C1 segment of cervical spinal cord (tissue), 14 donors: ENCODE results near the gene ABCG4.
"Not testable (repeated sequence)": the region's sequence is repeated elsewhere in the genome, so short reads cannot be mapped to it uniquely, and the experiment has no call there.

ENCODE experiments used
- DNase-seq, 14 donors: peaks; one replicate each; lab custom pipeline; 2025; lab: John Stamatoyannopoulos, UW

The ABCG4 gene

DNA sequence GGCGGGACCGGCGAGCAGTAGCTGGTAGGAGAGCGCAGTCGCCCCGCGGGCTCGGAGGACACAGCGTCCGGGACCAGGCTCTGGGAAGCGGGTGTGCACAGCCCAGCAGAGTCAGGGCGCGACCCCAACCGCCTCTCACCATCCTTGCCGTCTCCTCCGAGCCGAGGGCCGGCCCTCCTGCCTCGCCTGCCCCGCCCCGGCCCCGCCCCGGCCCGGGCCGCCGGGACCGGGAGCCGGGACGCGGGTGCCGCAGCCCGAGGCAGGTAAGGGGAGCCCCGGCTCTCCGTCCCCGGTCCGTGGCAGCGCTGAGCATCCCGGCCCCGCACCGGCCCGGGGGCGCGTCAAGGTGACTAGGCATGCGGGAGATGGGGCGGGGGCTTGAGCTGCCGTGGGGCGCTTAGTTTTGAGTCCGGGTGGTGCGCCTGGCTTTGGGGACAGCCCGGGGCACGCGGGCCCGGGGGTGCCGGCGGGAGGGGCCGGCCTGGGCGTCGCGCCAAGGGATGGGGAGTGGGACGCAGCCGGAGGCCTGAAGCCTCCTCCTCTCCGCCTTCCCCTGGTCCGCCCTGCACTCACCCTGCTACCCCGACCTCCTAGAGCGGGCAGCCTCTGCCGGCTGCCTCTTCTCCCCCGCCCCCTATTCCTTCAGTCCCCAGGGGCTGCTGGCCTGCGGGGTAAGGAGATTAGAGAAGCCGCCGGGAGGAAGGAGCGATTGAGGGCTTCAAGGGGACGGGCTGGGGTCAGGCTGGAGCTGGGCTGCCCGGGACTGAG is at the start of gene ABCG4:
Gene ABCG4, plus strand, starts transcription at position 35 of the 768 bp plus-strand sequence. CDS start 914 bp downstream, outside the sequence.
- DNase-seq, result peak in 2 of 14 donors; percentile 12 to 34

DNA sequence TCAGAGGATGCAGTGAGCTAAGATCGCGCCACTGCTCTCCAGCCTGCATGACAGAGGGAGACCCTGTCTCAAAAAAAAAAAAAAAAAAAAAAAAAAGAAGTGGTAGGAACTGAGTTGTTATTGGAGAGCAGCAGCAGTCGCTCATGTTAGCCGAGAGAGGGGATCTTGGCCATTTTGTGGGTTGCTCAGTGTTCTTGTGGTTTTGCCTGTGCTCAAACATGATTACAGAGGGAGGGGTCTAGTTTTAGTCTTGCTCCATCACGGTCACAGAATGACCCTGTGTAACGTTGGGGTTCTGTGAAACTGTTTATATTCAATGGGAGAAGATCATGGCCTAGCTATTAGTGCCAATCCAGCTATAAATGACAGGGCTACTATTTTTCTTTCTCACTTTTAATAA is 49.1 kb upstream of the ABCG4 start:
- DNase-seq, result no peak

DNA sequence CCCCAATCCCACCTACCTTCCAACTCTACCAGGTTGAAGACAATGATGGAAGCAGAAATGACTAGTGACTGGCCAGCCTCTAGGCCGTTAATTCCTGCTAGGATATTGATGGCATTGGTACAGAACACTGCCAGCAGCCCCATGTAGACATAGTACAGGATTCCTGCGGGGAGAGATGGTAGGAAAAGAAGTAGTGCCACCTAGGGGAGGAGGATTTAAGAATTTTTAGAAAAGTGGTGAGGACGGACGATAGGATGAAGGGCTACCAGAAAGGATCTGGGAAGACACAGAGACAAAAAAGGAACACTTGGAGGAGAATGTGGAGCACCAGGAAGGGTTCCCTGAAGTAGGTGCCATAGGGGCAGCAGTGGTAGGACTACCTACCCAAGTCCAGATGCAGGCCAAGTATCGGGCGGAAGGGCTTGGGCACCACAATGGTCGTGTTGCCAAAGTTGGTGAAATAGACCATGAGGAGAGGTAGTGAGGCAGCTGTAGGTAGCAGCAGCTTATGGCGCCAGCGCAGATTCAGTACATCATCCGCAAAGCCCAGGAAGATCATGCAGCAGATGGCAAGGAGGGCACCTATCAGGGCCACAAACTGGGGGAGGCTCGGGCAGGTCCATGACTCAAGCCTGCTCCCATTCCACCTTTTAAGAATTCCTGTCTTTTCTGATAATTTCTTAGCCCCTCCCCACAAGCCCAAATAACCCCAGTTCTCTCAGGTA is 48.4 kb upstream of the ABCG4 start:
- no peak for DNase-seq

GRCh38 chr11:119100994-119101758 is 47.7 kb upstream of the ABCG4 start:
- no peak for DNase-seq

GRCh38 chr11:119101759-119102423 is 47.0 kb upstream of the ABCG4 start, which contains the start of gene DPAGT1:
Gene DPAGT1, minus strand, starts transcription at chr11:119101853. Its CDS starts 198 bp downstream, at chr11:119101655.
- DNase-seq, result peak in 13 of 14 donors; percentile 60 to 98 (median 88)

DNA sequence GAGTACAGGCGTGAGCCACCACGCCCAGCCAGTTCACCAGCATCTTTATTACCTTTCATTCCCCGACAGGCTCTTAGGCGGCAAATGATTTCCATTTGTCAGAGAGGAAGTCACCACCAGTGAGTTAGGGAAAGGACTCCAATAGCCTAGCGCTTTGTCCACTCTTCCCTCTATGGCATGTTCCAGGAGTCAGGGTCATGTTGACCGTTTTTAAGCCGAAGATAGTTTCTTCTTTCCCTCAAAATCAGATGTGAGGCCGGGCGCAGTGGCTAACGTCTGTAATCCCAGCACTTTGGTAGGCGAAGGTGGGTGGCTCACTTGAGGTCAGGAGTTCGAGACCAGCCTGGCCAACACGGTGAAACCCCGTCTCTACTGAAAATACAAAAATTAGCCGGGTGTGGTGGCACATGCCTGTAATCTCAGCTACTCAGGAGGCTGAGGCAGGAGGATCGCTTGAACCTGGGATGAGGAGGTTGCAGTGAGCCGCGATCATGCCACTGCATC is 45.6 kb upstream of the ABCG4 start:
- DNase-seq, result not testable (repeated sequence)

- no peak for DNase-seq
These were observed 45.1 kb upstream of the ABCG4 start for GRCh38 chr11:119103793-119104192.

GRCh38 chr11:119106564-119107537 is 42.0 kb upstream of the ABCG4 start, which contains the start of gene C2CD2L:
Gene C2CD2L, plus strand, starts transcription at chr11:119107344. Its CDS starts 398 bp downstream, at chr11:119107742.
- DNase-seq, result peak in 13 of 14 donors; percentile 45 to 91 (median 82)

DNA sequence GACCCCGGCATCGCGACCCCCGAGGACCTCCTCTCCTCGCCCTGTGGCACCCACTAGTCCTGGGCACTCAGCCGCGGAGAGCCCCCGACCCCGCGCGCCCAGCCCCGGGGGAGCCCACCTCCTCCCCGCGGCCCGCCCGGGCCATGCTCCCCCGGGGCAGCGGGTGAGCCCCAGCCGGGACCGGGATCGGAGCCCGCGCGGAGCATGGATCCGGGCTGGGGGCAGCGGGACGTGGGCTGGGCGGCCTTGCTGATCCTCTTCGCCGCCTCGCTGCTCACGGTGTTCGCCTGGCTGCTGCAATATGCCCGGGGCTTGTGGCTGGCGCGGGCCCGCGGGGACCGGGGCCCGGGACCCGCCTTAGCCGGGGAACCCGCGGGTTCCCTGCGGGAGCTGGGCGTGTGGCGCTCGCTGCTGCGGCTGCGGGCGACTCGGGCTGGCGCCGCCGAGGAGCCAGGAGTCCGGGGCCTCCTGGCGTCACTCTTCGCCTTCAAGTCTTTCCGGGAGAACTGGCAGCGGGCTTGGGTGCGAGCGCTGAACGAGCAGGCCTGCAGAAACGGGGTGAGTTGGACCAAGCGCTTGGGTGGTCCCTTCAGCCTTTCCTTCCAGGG is 41.2 kb upstream of the ABCG4 start:
- peak in 1 of 14 donors; percentile 57 for DNase-seq

DNA sequence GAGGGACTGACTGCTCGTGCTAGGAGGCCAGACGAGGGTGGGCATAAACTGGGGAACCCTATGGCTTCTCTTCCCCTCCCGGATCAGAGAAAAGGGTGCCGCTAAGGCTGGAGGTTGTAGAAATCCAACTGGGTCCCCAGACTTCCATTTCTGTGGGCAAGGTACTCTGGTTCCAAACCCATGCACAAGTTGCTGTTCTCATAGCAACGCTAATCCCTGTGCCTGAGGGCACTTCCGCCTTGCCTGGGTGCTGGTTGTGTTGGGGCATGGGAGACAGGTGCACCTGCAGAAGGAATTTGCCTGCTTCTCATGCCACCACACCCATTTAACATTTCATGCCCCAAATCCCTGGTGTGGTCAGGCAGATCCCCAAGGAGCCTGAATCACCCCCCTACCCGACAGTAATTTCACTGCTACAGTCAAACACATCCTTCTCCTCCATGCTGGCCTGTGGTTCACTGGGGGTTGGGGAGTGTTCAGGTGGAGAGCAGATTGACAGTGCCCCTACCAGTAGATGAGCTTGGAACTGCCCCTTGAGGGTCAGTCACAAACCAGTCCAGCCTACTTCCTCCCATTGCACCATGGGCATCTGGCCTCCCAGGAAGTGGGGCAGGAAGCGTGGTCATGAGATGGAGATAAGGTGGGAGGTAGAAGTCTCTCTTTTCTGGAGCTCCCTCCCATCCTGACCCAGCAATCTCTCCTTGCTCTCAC is 40.6 kb upstream of the ABCG4 start:
- DNase-seq, result peak in 6 of 14 donors; percentile 13 to 41 (median 34)

DNA sequence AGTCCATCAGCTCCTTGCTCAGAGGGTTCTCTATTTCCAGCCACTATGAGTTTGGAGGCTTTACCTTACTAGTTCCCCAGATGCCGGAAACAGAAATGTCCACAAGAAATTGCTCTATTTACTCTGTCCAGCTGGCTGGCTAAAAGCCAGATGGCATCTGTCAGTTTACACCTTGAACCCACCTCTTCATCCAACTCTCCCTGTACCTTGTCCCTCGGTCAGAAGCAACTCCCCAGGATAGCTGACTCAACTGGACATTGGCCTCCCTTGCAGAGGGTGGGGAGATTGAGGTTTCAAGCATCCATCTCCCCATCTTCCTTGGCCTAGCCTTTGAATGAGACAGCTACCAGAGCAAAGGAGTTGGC is 40.0 kb upstream of the ABCG4 start:
- DNase-seq, result no peak

GRCh38 chr11:119109843-119110242 is 39.0 kb upstream of the ABCG4 start:
- DNase-seq, result peak in 2 of 14 donors; percentile 10 to 12

DNA sequence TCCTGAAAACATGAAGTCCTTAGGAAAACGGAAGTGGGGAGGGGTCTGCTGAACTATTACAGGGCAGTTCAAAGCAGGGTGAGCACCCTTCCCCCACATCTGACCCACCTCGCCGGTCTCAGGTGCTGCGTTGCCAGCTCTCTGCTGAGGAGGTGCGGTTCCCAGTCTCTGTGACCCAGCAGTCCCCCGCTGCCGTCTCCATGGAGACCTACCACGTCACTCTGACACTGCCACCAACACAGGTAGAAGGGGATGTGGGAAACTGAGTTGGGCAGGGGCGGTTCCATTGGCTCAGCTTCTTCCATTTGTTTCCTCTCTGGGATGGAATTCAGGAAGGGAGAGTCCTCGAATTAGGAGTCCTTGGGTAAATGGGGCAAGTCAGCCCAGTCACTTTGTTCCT is 38.4 kb upstream of the ABCG4 start:
- DNase-seq, result no peak

DNA sequence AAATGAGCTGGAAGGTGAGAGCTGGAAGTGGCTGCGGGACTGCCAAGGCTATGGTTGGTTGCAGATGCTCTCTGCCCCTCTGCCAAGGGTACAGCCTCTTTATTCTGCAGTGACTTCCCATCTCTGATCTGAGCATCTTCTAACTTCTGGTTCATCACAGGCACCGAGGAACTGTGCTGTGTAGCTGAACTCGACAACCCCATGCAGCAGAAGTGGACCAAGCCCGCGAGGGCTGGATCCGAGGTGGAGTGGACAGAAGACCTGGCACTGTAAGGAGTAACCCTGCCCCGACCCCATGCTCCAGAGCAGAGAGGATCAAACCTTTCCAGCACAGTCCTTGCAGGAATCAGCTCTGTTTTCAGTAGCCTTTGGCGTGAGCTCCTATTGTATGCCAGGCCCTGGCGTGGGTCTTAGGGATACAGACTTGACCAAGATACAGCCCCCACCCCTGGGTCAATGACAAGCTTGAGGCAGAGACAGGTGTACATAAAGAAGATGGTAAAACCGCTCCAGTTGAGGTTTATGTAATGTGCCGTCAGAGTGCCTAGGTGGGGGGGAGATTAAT is 37.4 kb upstream of the ABCG4 start:
- no peak for DNase-seq

GRCh38 chr11:119112314-119113020 is 36.4 kb upstream of the ABCG4 start:
- no peak for DNase-seq

- no peak for DNase-seq
These were observed 35.1 kb upstream of the ABCG4 start for GRCh38 chr11:119113716-119114115.

DNA sequence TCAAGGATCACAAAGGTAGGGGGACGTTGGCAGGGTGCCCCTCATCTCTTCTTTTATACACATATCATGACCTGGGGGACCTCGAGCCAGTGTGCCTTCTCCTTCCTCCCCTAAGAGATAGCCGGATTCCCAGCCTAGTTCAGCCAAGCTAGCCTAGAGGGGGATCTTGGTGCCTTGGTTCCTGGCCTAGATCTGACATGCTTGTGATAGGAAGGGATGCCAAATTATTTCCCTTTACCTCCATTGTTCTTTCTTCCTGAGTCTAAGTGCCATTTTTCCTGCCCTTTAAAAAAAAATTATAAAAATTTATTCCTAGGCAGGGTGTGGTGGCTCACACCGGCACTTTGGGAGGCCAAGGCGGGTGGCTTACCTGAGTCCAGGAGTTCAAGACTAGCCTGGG is 34.5 kb upstream of the ABCG4 start:
- no peak for DNase-seq
